Transverse colon (tissue), 3 donors: ENCODE results near the gene RAB1A.

Source experiments
- POLR2A ChIP-seq: fragments of 450-650 bp; IDR thresholded peaks from one replicate; pipeline ENCODE4 v1.6.1; 2016; ENCODE audit warnings: antibody characterized with exemption, mild to moderate bottlenecking, moderate library complexity
- TF ChIP-seq, protein P1 (sequence below), 5 experiments: fragments of 200-600 bp in 3 of 5; fragments of 450-650 bp in 2 of 5; sonication (generic) in 3 of 5; IDR thresholded peaks; 1 replicate in 2 of 5; 2 replicates in 3 of 5; pipeline ENCODE4 v1.5.1; 2016 to 2017; ENCODE audit warnings: antibody characterized with exemption in 5 of 5, inconsistent platforms in 3 of 5, mild to moderate bottlenecking in 2 of 5, moderate library complexity in 1 of 5

DNA sequence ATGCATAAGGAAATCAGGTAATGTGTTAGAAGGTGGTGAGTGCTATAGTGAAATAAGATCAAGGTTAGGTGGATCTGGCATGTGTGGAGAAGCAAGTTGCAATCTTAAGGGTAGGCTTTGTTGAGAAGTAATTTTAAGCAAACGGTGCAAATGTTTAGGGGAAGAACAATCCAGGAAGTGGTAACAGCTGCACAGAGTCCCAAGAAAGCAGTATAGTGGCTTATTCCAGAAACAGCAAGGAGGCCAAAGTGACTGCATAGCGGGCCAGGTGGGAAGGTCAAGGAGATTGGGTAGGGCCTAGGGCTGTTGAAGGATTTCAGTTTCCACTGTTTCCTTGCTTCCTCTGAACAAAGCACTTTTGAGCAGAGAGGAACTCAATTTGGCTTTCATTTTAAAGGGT, 30.0 kb upstream of the RAB1A start:
- TF ChIP-seq, protein P1, sequence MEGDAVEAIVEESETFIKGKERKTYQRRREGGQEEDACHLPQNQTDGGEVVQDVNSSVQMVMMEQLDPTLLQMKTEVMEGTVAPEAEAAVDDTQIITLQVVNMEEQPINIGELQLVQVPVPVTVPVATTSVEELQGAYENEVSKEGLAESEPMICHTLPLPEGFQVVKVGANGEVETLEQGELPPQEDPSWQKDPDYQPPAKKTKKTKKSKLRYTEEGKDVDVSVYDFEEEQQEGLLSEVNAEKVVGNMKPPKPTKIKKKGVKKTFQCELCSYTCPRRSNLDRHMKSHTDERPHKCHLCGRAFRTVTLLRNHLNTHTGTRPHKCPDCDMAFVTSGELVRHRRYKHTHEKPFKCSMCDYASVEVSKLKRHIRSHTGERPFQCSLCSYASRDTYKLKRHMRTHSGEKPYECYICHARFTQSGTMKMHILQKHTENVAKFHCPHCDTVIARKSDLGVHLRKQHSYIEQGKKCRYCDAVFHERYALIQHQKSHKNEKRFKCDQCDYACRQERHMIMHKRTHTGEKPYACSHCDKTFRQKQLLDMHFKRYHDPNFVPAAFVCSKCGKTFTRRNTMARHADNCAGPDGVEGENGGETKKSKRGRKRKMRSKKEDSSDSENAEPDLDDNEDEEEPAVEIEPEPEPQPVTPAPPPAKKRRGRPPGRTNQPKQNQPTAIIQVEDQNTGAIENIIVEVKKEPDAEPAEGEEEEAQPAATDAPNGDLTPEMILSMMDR (IDR thresholded peaks at IDR 0.05) = no peak
- no peak for TF ChIP-seq POLR2A
